PC-3 (cell line): ENCODE data around the gene ST7. TPM values are rescaled to one million over a fixed set of nuclear protein-coding genes. Genes with fewer than 3 reads are reported as not detected.

Experiments
- ATAC-seq: fragments of 200-7000 bp; cut with Tn5 transposase; 2 replicates; pipeline ENCODE4 v1.9.1; 2020; ENCODE audit warnings: mild to moderate bottlenecking, moderate library complexity
- BruUV-seq: library from RNA; stranded (reverse); fragments of 400-500 nt; replicated peaks from 2 replicates; lab custom pipeline; 2021; lab: Mats Ljungman, UMichigan
- CTCF ChIA-PET: fragments of 300-600 bp; sonication (Branson Sonifier 250); formaldehyde crosslinking; loops from one replicate; lab custom pipeline; 2022; ENCODE audit warnings: antibody characterized with exemption; lab: Charles Lee
- POLR2A ChIA-PET: fragments of 300-600 bp; sonication (Branson Sonifier 250); formaldehyde crosslinking; loops from one replicate; lab custom pipeline; 2022; ENCODE audit warnings: antibody characterized with exemption; ENCODE audit not compliant: unreplicated experiment; lab: Charles Lee
- DNase-seq: peaks from one replicate; pipeline ENCODE4 v3.0.0-alpha.2; 2015
- H2AFZ ChIP-seq: fragments of 300-600 bp; sonication (generic); 2 replicates; pipeline ENCODE4 v1.6.0; 2016; ENCODE audit warnings: antibody characterized with exemption, low read length
- H3F3A ChIP-seq: fragments of 300-600 bp; sonication (generic); one replicate; pipeline ENCODE4 v1.6.0; 2017; ENCODE audit warnings: antibody characterized with exemption, low read length, control low read depth, mild to moderate bottlenecking; ENCODE audit not compliant: unreplicated experiment
- H3K27ac ChIP-seq: fragments of 300-600 bp; sonication (generic); 2 replicates; pipeline ENCODE4 v1.5.1; 2016; ENCODE audit warnings: mild to moderate bottlenecking, low read length
- H3K27me3 ChIP-seq: fragments of 300-600 bp; sonication (generic); 2 replicates; pipeline ENCODE4 v1.6.1; 2016; ENCODE audit warnings: low read length, mixed read lengths
- H3K36me3 ChIP-seq: fragments of 300-600 bp; sonication (generic); 2 replicates; pipeline ENCODE4 v1.6.1; 2016; ENCODE audit warnings: low read depth, mixed run types, low read length, mixed read lengths
- H3K4me1 ChIP-seq: fragments of 300-600 bp; sonication (generic); 2 replicates; pipeline ENCODE4 v1.5.1; 2016; ENCODE audit warnings: low read length; ENCODE audit not compliant: insufficient read depth
- H3K4me2 ChIP-seq: fragments of 300-600 bp; sonication (generic); 2 replicates; pipeline ENCODE4 v1.6.0; 2016; ENCODE audit warnings: low read length
- H3K4me3 ChIP-seq: fragments of 300-600 bp; sonication (generic); 2 replicates; pipeline ENCODE4 v1.5.1; 2016; ENCODE audit warnings: mild to moderate bottlenecking, low read length, mixed read lengths
- H3K79me2 ChIP-seq: fragments of 300-600 bp; sonication (generic); 2 replicates; pipeline ENCODE4 v1.6.1; 2017; ENCODE audit warnings: low read length, mixed read lengths
- H3K9ac ChIP-seq: fragments of 300-600 bp; sonication (generic); 2 replicates; pipeline ENCODE4 v1.6.0; 2016; ENCODE audit warnings: mild to moderate bottlenecking, low read length
- H3K9me2 ChIP-seq: fragments of 300-600 bp; sonication (generic); replicated peaks from 2 replicates; pipeline ENCODE4 v1.6.1; 2016; ENCODE audit warnings: mixed run types, low read length, mixed read lengths
- H3K9me3 ChIP-seq: fragments of 300-600 bp; sonication (generic); 2 replicates; pipeline ENCODE4 v1.6.1; 2016; ENCODE audit warnings: low read length, mixed read lengths
- H4K20me1 ChIP-seq: fragments of 300-600 bp; sonication (generic); 2 replicates; pipeline ENCODE4 v1.6.1; 2016; ENCODE audit warnings: low read length, mixed read lengths
- EZH2 ChIP-seq: fragments of 300-600 bp; sonication (generic); IDR thresholded peaks from one replicate; pipeline ENCODE4 v1.6.1; 2017; ENCODE audit warnings: antibody characterized with exemption, mild to moderate bottlenecking, low read length; ENCODE audit not compliant: unreplicated experiment
- EZH2phosphoT487 ChIP-seq: fragments of 300-600 bp; sonication (generic); IDR thresholded peaks from 2 replicates; pipeline ENCODE4 v1.6.1; 2018; ENCODE audit warnings: mild to moderate bottlenecking, antibody characterized with exemption, low read length, borderline replicate concordance
- intact Hi-C: fragments of 100-400 bp; cut with micrococcal nuclease; formaldehyde crosslinking; loops from 2 replicates; pipeline ENCODE4 v1.9.0; 2023
- total RNA-seq: library from RNA; depleted of rRNA; stranded (reverse); fragments of >200 nt; gene quantifications from 2 replicates; pipeline ENCODE4 v1.2.3, GENCODE V29; 2014
- TF ChIP-seq, protein P1 (sequence below): fragments of 300-600 bp; sonication (generic); conservative IDR thresholded peaks from 2 replicates; pipeline ENCODE4 v1.5.1; 2017; ENCODE audit warnings: antibody characterized with exemption, low read depth, mild to moderate bottlenecking, low read length

The ST7 gene
- total RNA-seq, 1 experiment from 2014 or later = 19.7 TPM

DNA sequence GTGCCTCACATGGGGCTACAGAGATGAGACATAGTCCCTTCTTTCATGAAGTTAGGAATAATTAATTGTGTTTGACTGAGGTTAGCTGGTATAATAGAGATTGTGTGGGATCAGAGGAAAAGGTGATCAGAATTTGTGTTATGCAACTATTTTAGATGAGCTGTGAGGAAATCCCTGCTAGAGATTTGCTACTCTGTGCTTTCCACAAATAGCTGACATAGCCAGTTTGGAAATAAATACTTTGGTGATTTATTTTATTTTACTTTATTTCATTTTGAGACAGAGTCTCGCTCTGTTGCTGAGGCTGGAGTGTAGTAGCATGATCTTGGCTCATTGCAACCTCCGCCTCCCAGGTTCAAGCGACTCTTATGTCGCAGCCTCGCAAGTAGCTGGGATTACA is 32.3 kb downstream of the ST7 start:
- Histone ChIP-seq H3K9me3 (no peaks in the 10 kb centered on the region), H3K9ac (no peak overlapping the region), H3K9me2 (no peaks in the 10 kb centered on the region), H3K36me3 (no peaks in the 10 kb centered on the region), H3K4me3 (no peak overlapping the region), H3K4me2 (no peak overlapping the region), H2AFZ (no peak overlapping the region), H3K4me1 (peaks cover 26% of the 10 kb centered on the region), H3K27me3 (no peaks in the 10 kb centered on the region), H3K79me2 (peaks cover 20% of the 10 kb centered on the region), H3K27ac (no peak overlapping the region), H4K20me1 (no peaks in the 10 kb centered on the region), H3F3A (no peaks in the 10 kb centered on the region)
- ATAC-seq (no peak), DNase-seq (no peak)
- TF ChIP-seq, protein P1, sequence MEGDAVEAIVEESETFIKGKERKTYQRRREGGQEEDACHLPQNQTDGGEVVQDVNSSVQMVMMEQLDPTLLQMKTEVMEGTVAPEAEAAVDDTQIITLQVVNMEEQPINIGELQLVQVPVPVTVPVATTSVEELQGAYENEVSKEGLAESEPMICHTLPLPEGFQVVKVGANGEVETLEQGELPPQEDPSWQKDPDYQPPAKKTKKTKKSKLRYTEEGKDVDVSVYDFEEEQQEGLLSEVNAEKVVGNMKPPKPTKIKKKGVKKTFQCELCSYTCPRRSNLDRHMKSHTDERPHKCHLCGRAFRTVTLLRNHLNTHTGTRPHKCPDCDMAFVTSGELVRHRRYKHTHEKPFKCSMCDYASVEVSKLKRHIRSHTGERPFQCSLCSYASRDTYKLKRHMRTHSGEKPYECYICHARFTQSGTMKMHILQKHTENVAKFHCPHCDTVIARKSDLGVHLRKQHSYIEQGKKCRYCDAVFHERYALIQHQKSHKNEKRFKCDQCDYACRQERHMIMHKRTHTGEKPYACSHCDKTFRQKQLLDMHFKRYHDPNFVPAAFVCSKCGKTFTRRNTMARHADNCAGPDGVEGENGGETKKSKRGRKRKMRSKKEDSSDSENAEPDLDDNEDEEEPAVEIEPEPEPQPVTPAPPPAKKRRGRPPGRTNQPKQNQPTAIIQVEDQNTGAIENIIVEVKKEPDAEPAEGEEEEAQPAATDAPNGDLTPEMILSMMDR = no peak
- TF ChIP-seq EZH2phosphoT487 (no peak), EZH2 (no peak)
- no TSS peak for BruUV-seq
- ChIA-PET CTCF (interaction anchor here (0.6 to 1.4 kb wide), 4 partner anchors 27 to 176 kb away, joined by 3 to 14 read pairs (median 6); no protein-coding TSS in a partner anchor), POLR2A (interaction anchor here (0.5 kb wide), 1 partner anchor 314 kb away, joined by 4 read pairs; no protein-coding TSS in a partner anchor)
- intact Hi-C loops = loop anchor here (2.0 to 5.0 kb wide), 3 partner anchors 19 to 402 kb away; no protein-coding TSS in a partner anchor

DNA sequence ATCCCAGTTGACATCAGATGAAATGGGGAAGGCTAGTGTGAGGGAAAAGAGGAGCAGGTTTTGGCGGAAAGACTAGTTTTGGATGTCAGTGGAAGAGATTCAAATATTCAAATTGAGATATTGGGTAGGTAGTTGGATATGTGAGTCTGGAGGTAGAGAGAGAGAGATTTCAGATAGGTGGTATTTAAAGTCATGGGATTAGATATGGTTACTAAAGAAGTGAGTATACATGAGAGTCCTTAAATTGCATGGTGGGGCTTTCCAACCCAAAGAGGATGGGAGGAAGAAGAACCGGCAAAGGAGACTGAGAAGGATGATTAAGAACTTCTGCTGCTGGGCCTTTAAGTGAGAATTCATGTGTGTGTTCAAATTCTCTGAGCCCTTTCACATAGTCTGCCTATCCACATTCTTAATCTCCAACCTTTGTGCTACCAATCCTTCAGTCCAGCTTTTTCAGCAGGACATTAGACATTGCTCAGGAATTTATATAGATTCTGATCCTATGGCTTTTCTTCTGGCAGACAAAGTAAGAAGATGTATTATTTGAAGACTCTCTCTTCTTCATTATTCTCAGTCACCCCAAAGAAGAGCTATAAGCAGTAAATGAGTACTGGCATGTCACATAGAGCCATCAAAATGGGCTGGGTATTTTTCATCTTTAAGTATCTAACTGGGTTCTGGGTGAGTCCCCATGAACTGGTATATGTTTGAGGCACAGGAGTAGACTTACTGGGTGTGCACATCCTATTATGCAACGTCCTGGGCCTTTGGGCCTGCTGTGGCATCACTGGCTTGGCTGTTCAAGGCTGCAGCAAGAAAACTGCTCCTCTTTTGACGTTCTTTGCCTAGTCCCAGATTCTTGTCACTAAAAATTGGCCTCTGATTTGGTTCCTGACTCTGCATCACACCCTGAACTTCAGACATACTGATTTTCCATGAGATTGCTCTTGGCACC is 33.6 kb downstream of the ST7 start:
- no peaks in the 10 kb centered on the region for H3K9me2 ChIP-seq
- no TSS peak for BruUV-seq
- no peak overlapping the region for H3K9ac ChIP-seq
- TF ChIP-seq, protein P1 = no peak
- TF ChIP-seq EZH2 (no peak), EZH2phosphoT487 (no peak)
- ATAC-seq = peak; percentile 75
- peak overlapping the region; percentile 23; the same call in 1 of the 2 replicates for H3K27ac ChIP-seq
- H2AFZ ChIP-seq = no peak overlapping the region
- no peaks in the 10 kb centered on the region for H3K36me3 ChIP-seq
- no peaks in the 10 kb centered on the region for H3K9me3 ChIP-seq
- no peaks in the 10 kb centered on the region for H4K20me1 ChIP-seq
- ChIA-PET POLR2A (no interaction called here), CTCF (interaction anchor here (0.6 to 1.4 kb wide), 3 partner anchors 19 to 226 kb away, joined by 3 to 5 read pairs (median 3); no protein-coding TSS in a partner anchor)
- H3K79me2 ChIP-seq = peaks cover 22% of the 10 kb centered on the region
- H3K4me3 ChIP-seq = no peak overlapping the region
- peak overlapping the region; percentile 52 for H3K4me2 ChIP-seq
- intact Hi-C loops = loop anchor here (5.0 kb wide), 1 partner anchor 400 kb away; no protein-coding TSS in a partner anchor
- DNase-seq = peak; percentile 68
- no peaks in the 10 kb centered on the region for H3K27me3 ChIP-seq
- H3F3A ChIP-seq = no peaks in the 10 kb centered on the region
- H3K4me1 ChIP-seq = peaks cover 27% of the 10 kb centered on the region
